Peyer's patch (tissue), 4 donors: ENCODE data around the gene TPSD1.

Source experiments
- POLR2A ChIP-seq, 2 donors: fragments of 450-650 bp; IDR thresholded peaks; one replicate each; pipeline ENCODE4 v1.5.1; 2017; ENCODE audit warnings: antibody characterized with exemption in 2 of 2, mild to moderate bottlenecking in 2 of 2, moderate library complexity in 2 of 2
- TF ChIP-seq, protein P1 (sequence below), 6 experiments: fragments of 450-650 bp in 4 of 6; fragments of 200-600 bp in 2 of 6; sonication (generic) in 1 of 6; IDR thresholded peaks; one replicate each; pipeline ENCODE4 v1.5.1; 2017 to 2019; ENCODE audit warnings: antibody characterized with exemption in 6 of 6, mild to moderate bottlenecking in 3 of 6, moderate library complexity in 1 of 6

DNA sequence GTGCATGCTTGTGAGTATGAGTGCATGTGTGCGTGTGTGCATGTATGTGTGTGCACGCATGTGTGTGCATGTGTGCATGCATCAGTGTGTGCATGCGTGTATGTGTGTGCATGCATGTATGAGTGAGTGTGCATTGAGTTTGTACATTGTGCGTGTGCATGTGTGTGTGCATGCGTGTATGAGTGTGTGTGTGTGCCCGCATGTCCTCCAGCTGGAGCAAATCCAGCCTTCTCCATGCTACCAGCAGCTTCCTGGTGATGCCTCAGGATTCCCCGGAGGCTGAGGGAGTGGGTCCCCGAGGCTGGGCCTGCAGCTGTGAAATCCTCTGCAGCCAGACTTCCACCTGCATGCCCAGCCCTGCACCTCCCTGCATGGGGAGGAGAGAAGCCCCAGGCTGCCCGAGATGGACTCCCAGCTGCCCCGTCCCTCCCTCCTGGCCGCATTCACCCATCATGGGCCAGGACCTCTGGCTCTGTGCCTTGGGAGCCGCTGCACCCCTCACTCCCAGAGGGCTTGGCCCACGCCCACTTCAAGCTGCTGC is 9.3 kb downstream of the TPSD1 start:
- TF ChIP-seq POLR2A (IDR thresholded peaks at IDR 0.05), result no peak
- TF ChIP-seq, protein P1, sequence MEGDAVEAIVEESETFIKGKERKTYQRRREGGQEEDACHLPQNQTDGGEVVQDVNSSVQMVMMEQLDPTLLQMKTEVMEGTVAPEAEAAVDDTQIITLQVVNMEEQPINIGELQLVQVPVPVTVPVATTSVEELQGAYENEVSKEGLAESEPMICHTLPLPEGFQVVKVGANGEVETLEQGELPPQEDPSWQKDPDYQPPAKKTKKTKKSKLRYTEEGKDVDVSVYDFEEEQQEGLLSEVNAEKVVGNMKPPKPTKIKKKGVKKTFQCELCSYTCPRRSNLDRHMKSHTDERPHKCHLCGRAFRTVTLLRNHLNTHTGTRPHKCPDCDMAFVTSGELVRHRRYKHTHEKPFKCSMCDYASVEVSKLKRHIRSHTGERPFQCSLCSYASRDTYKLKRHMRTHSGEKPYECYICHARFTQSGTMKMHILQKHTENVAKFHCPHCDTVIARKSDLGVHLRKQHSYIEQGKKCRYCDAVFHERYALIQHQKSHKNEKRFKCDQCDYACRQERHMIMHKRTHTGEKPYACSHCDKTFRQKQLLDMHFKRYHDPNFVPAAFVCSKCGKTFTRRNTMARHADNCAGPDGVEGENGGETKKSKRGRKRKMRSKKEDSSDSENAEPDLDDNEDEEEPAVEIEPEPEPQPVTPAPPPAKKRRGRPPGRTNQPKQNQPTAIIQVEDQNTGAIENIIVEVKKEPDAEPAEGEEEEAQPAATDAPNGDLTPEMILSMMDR (IDR thresholded peaks at IDR 0.05), result no peak
